ENCODE data around the gene PRKN.

Gene PRKN

GRCh38 chr6:161747506-161747905, 980.1 kb downstream of the PRKN start:
- no peak for DNase-seq (ENCODE audit: low read depth, low spot score)
- H3K4me3 ChIP-seq (ENCODE audit: low read depth, low read length) = no peak overlapping the region
- TF ChIP-seq, protein P1, sequence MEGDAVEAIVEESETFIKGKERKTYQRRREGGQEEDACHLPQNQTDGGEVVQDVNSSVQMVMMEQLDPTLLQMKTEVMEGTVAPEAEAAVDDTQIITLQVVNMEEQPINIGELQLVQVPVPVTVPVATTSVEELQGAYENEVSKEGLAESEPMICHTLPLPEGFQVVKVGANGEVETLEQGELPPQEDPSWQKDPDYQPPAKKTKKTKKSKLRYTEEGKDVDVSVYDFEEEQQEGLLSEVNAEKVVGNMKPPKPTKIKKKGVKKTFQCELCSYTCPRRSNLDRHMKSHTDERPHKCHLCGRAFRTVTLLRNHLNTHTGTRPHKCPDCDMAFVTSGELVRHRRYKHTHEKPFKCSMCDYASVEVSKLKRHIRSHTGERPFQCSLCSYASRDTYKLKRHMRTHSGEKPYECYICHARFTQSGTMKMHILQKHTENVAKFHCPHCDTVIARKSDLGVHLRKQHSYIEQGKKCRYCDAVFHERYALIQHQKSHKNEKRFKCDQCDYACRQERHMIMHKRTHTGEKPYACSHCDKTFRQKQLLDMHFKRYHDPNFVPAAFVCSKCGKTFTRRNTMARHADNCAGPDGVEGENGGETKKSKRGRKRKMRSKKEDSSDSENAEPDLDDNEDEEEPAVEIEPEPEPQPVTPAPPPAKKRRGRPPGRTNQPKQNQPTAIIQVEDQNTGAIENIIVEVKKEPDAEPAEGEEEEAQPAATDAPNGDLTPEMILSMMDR (IDR thresholded peaks at IDR 0.05; ENCODE audit: low read depth, low read length) = no peak
- in situ Hi-C loops (cut with HindIII; ENCODE audit: low sequenced_read_pairs) = no loop called here

DNA sequence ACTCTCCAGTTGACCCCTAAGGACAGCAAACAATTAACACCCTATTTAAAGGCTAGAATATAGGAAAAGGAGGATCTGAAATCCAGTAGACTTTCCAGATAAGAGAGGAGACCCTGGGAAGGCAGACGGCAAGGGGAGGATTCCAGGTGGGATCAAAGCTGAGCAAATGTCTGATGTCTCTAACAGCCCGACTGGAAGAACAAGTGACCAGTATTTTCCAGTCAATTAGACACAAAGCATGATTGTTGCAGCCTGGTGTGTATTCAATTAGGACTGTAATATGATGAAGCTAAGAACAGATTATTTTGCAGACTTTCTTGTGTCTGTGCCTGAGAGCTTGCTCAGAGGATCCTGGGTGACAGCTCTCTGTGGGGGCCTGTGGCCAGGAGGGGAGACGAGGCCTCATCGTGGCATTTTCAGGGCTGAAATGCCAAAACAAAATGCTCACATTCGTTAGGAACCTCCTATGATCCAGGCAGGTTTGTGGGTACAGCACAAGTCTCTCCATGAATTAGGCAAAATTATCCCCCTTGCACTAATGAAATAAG, 981.9 kb downstream of the PRKN start:
- in situ Hi-C loops (cut with HindIII; ENCODE audit: low sequenced_read_pairs) = no loop called here
- DNase-seq (ENCODE audit: low read depth, low spot score) = no peak
- no peak overlapping the region for H3K4me3 ChIP-seq (ENCODE audit: low read depth, low read length)
- TF ChIP-seq, protein P1 (IDR thresholded peaks at IDR 0.05; ENCODE audit: low read depth, low read length) = no peak

DNA sequence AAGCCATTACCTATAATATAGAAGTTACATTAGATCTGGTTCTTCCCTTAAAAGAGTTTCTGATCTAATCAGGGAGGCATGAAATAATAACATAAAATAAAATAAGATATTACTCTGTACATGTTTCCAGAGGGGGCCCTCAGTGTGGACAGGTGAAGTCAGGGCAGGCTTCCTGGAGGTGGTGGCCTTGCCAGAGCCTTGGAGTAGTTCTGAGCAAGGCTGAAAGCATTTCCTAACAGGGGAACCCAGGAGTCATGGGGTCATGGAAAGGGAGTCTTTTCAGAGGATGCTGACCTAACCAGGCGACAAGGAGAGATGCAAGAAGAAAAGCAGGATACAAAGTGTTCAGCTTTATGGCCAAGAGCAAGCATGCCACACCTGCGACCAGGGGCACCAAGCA, 982.4 kb downstream of the PRKN start:
- TF ChIP-seq, protein P1 (IDR thresholded peaks at IDR 0.05; ENCODE audit: low read depth, low read length) = no peak
- in situ Hi-C loops (cut with HindIII; ENCODE audit: low sequenced_read_pairs) = no loop called here
- no peak overlapping the region for H3K4me3 ChIP-seq (ENCODE audit: low read depth, low read length)
- no peak for DNase-seq (ENCODE audit: low read depth, low spot score)

DNA sequence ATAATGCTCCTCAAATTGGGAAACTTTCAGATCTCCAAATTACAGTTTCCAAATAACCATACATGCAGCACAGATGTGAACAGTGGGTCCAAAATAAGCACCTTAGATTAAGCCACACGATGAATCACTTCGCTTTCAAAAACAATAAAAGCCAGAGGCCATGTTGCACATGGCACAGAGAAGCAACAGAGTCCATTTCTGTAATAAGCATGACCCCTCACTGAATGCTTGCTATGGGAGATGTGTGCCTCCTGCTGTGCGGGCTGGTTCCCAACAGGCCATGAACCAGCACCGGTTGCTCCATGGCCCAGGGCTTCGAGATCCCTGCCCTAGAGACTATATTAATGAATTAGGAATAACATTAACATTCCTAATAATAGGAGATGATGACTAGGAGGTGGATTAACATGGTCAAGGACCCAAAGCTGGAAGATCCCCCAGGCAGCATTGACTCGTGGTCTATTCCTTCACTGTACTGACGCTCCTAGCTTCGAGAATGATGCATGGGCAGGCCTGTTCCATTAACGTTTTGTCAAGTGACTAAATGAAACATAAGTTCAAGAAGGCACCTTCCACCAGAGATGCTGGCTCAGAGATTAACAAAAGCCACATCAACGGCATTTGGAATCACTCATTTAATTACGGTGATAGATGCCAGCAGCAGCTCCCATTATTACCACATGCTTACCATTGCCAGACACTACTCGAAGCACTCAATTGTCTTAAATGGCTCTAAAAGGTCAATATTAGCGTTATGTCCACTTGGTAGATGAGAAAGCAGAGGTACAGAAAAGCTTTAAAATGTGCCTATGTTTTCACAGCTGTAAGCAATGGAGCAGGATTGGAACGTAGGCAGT, 983.1 kb downstream of the PRKN start:
- peak; percentile 88 for DNase-seq (ENCODE audit: low read depth, low spot score)
- in situ Hi-C loops (cut with HindIII; ENCODE audit: low sequenced_read_pairs) = no loop called here
- TF ChIP-seq, protein P1 (IDR thresholded peaks at IDR 0.05; ENCODE audit: low read depth, low read length) = no peak

DNA sequence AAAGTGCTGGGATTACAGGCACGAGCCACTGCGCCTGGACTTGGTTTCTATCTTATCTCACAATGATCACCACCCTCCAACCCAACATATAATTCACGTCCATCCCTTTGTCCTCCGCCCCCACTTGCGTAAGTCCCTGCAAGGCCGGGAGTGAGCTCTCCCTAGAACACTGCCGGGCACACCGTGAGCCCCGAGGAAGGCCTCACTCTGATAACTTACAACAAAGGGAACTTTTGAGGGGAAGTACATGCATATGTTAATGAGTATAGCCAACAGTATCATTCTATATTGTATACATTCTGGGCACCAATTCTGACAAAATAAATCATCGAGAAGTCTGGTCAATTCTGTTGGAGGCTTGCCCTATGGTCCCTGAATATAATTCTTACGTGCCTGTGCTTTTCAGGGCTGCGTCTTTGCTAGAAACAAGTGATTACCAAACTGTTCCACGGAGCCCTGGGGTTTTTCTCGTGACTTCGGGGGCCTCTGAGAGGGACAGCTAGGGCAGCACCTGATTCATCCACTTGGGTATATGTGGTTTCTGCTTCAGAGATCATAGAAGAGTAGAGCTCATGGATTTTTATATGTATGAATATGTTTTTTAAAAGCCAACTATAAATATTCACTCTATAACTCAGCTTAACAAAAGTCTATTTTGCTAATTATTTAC, 983.9 kb downstream of the PRKN start:
- no peak for DNase-seq (ENCODE audit: low read depth, low spot score)
- no peak overlapping the region for H3K4me3 ChIP-seq (ENCODE audit: low read depth, low read length)
- in situ Hi-C loops (cut with HindIII; ENCODE audit: low sequenced_read_pairs) = no loop called here
- TF ChIP-seq, protein P1 (IDR thresholded peaks at IDR 0.05; ENCODE audit: low read depth, low read length) = no peak

More for the DNA sequence above, 983.1 kb downstream of the PRKN start:
- H3K4me3 ChIP-seq (ENCODE audit: low read depth, low read length) = no peak overlapping the region

GRCh38 chr6:161740486-161740885, 987.1 kb downstream of the PRKN start:
- in situ Hi-C loops (cut with HindIII; ENCODE audit: low sequenced_read_pairs) = no loop called here
- TF ChIP-seq, protein P1 (IDR thresholded peaks at IDR 0.05; ENCODE audit: low read depth, low read length) = no peak
- no peak overlapping the region for H3K4me3 ChIP-seq (ENCODE audit: low read depth, low read length)
- DNase-seq (ENCODE audit: low read depth, low spot score) = no peak

All from astrocyte of the spinal cord (primary cell).